HepG2 (cell line): Measurements from ENCODE around the gene DIMT1. TPM values are rescaled to one million over a fixed set of nuclear protein-coding genes. Genes with fewer than 3 reads are reported as not detected.

Experiments
- ASH2L ChIP-seq: fragments of 300-600, 200-600 bp; sonication (generic); IDR thresholded peaks from 2 replicates; pipeline ENCODE4 v1.7.0; 2017; ENCODE audit warnings: low read depth, mild to moderate bottlenecking, moderate library complexity, mixed read lengths, low read length; ENCODE audit not compliant: insufficient read length
- ATAD3A ChIP-seq: sonication (generic); formaldehyde crosslinking; IDR thresholded peaks from 2 replicates; pipeline ENCODE4 v1.4.0; 2020; ENCODE audit warnings: missing genetic modification reagents
- FLYWCH1 ChIP-seq: sonication (generic); formaldehyde crosslinking; IDR thresholded peaks from 2 replicates; pipeline ENCODE4 v1.8.1; 2023; ENCODE audit warnings: mild to moderate bottlenecking, missing genetic modification reagents
- MYNN ChIP-seq: sonication (generic); formaldehyde crosslinking; IDR thresholded peaks from 2 replicates; pipeline ENCODE4 v1.4.0; 2020; ENCODE audit warnings: mild to moderate bottlenecking, low read depth, missing genetic modification reagents
- NFE2L1 ChIP-seq: sonication (generic); formaldehyde crosslinking; IDR thresholded peaks from 2 replicates; pipeline ENCODE4 v1.4.0; 2020; ENCODE audit warnings: missing genetic modification reagents, mild to moderate bottlenecking, borderline replicate concordance
- PAXIP1 ChIP-seq: sonication (generic); formaldehyde crosslinking; conservative IDR thresholded peaks from 2 replicates; pipeline ENCODE4 v1.4.0; 2020; ENCODE audit warnings: mild to moderate bottlenecking, missing genetic modification reagents, moderate library complexity
- SIX4 ChIP-seq: sonication (generic); formaldehyde crosslinking; IDR thresholded peaks from 2 replicates; pipeline ENCODE4 v1.4.0; 2020; ENCODE audit warnings: missing genetic modification reagents
- SRY ChIP-seq: sonication (generic); formaldehyde crosslinking; IDR thresholded peaks from 2 replicates; pipeline ENCODE4 v1.8.0; 2022; ENCODE audit warnings: mild to moderate bottlenecking, missing genetic modification reagents
- THAP9 ChIP-seq: sonication (generic); formaldehyde crosslinking; IDR thresholded peaks from 2 replicates; pipeline ENCODE4; 2020; ENCODE audit warnings: missing genetic modification reagents, mild to moderate bottlenecking, borderline replicate concordance
- ZNF101 ChIP-seq: sonication (generic); formaldehyde crosslinking; IDR thresholded peaks from 2 replicates; pipeline ENCODE4 v1.4.0; 2020; ENCODE audit warnings: mild to moderate bottlenecking, low read depth, missing genetic modification reagents, borderline replicate concordance
- ZNF180 ChIP-seq: sonication (generic); formaldehyde crosslinking; IDR thresholded peaks from 2 replicates; pipeline ENCODE4 v1.4.0; 2020; ENCODE audit warnings: low read depth, missing genetic modification reagents, borderline replicate concordance
- ZNF44 ChIP-seq: sonication (generic); formaldehyde crosslinking; IDR thresholded peaks from 2 replicates; pipeline ENCODE4 v1.5.1; 2020; ENCODE audit warnings: mild to moderate bottlenecking, missing genetic modification reagents
- ZNF484 ChIP-seq: sonication (generic); formaldehyde crosslinking; IDR thresholded peaks from 2 replicates; pipeline ENCODE4 v1.5.1; 2020; ENCODE audit warnings: mild to moderate bottlenecking, low read depth, missing genetic modification reagents, borderline replicate concordance
- ZNF607 ChIP-seq: sonication (generic); formaldehyde crosslinking; IDR thresholded peaks from 2 replicates; pipeline ENCODE4 v1.5.1; 2020; ENCODE audit warnings: missing genetic modification reagents, mild to moderate bottlenecking, borderline replicate concordance
- polyA plus RNA-seq, 8 experiments: library from polyadenylated mRNA; depleted of rRNA in 3 of 8; stranded (reverse) in 7 of 8; unstranded in 1 of 8; fragments of >200 nt; fragmentation: Illumina TruSeq in 4 of 8; extraction: Trizol in 4 of 8; gene quantifications; 2 replicates each; pipeline versions ENCODE4 v1.2.1 to v1.2.3, GENCODE V29; 2011 to 2016; ENCODE audit warnings: low read depth in 4 of 8, missing spikeins in 1 of 8, mixed read lengths in 1 of 8; ENCODE audit not compliant: insufficient read depth in 1 of 8
- total RNA-seq, 5 experiments: library from RNA; depleted of rRNA; stranded (reverse); fragments of >200 nt; fragmentation: Illumina TruSeq; extraction: Trizol; gene quantifications; 2 replicates each; pipeline ENCODE4 v1.2.3, GENCODE V29; 2016; ENCODE audit warnings: low read depth in 1 of 5
- TF ChIP-seq, protein P1 (sequence below): sonication (generic); formaldehyde crosslinking; IDR thresholded peaks from 2 replicates; pipeline ENCODE4 v1.9.0; 2021; ENCODE audit warnings: missing genetic modification reagents, mild to moderate bottlenecking, borderline replicate concordance
- TF ChIP-seq, protein P2 (sequence below): sonication (generic); formaldehyde crosslinking; IDR thresholded peaks from 2 replicates; pipeline ENCODE4 v1.4.0; 2020; ENCODE audit warnings: missing genetic modification reagents

DIMT1 gene
- total and polyA plus RNA-seq, 2 of the 13 experiments (the other 11 are each of a cell fraction or from before 2014, with no cell fraction given) = 16.1 to 35.2 TPM

- no peak for TF ChIP-seq FLYWCH1 (CRISPR knock-in tag)
- peak; percentile 74 for TF ChIP-seq SRY (CRISPR knock-in tag)
- TF ChIP-seq ZNF484 (CRISPR knock-in tag) = no peak
- TF ChIP-seq, protein P1, sequence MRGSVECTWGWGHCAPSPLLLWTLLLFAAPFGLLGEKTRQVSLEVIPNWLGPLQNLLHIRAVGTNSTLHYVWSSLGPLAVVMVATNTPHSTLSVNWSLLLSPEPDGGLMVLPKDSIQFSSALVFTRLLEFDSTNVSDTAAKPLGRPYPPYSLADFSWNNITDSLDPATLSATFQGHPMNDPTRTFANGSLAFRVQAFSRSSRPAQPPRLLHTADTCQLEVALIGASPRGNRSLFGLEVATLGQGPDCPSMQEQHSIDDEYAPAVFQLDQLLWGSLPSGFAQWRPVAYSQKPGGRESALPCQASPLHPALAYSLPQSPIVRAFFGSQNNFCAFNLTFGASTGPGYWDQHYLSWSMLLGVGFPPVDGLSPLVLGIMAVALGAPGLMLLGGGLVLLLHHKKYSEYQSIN (CRISPR knock-in tag) = no peak
- TF ChIP-seq ATAD3A = no peak
- no peak for TF ChIP-seq ZNF180 (CRISPR knock-in tag)
- TF ChIP-seq ASH2L = peak; percentile 97
- TF ChIP-seq ZNF44 (CRISPR knock-in tag) = peak; percentile 73; the same call in 1 of the 2 replicates
- no peak for TF ChIP-seq ZNF607
- peak; percentile 68 for TF ChIP-seq SIX4 (CRISPR knock-in tag)
- no peak for TF ChIP-seq ZNF101 (CRISPR knock-in tag)
- TF ChIP-seq, protein P2, sequence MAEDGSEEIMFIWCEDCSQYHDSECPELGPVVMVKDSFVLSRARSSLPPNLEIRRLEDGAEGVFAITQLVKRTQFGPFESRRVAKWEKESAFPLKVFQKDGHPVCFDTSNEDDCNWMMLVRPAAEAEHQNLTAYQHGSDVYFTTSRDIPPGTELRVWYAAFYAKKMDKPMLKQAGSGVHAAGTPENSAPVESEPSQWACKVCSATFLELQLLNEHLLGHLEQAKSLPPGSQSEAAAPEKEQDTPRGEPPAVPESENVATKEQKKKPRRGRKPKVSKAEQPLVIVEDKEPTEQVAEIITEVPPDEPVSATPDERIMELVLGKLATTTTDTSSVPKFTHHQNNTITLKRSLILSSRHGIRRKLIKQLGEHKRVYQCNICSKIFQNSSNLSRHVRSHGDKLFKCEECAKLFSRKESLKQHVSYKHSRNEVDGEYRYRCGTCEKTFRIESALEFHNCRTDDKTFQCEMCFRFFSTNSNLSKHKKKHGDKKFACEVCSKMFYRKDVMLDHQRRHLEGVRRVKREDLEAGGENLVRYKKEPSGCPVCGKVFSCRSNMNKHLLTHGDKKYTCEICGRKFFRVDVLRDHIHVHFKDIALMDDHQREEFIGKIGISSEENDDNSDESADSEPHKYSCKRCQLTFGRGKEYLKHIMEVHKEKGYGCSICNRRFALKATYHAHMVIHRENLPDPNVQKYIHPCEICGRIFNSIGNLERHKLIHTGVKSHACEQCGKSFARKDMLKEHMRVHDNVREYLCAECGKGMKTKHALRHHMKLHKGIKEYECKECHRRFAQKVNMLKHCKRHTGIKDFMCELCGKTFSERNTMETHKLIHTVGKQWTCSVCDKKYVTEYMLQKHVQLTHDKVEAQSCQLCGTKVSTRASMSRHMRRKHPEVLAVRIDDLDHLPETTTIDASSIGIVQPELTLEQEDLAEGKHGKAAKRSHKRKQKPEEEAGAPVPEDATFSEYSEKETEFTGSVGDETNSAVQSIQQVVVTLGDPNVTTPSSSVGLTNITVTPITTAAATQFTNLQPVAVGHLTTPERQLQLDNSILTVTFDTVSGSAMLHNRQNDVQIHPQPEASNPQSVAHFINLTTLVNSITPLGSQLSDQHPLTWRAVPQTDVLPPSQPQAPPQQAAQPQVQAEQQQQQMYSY (CRISPR knock-in tag) = 0 out of 2 replicates have a peak, but pooled peaks have one; percentile 5
- 0 out of 2 replicates have a peak, but pooled peaks have one; percentile 29 for TF ChIP-seq PAXIP1 (CRISPR knock-in tag)
- TF ChIP-seq THAP9 (CRISPR knock-in tag) = peak; percentile 93
- TF ChIP-seq MYNN (CRISPR knock-in tag) = no peak; the same call in 1 of the 2 replicates
- no peak for TF ChIP-seq NFE2L1
Observed at GRCh38 chr5:62412549-62413329, 9.0 kb upstream of the DIMT1 start, which contains the start of gene IPO11 (continued).
